ENCODE results near the gene PTPA.

DNA sequence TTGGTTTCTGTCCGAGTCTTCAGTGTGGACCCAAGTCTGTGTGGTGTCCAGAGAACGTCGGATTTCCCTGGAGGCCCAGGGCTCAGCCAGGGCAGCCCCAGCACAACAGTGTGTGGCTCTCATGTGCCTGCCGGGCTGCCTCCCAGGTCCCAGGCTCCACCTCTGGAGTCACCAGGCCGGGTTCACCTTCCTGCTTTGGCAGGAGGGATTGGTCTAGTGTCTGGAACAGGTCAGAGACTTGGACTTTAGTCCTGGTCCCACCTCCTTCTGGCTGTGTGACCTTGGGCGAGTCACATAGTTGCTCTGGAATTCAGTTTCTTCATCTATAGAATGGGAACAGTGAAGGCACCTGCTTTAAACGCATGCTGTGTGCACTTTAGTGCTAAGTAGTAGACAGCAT lies 27.1 kb upstream of the PTPA start:
- TF ChIP-seq, protein P1, sequence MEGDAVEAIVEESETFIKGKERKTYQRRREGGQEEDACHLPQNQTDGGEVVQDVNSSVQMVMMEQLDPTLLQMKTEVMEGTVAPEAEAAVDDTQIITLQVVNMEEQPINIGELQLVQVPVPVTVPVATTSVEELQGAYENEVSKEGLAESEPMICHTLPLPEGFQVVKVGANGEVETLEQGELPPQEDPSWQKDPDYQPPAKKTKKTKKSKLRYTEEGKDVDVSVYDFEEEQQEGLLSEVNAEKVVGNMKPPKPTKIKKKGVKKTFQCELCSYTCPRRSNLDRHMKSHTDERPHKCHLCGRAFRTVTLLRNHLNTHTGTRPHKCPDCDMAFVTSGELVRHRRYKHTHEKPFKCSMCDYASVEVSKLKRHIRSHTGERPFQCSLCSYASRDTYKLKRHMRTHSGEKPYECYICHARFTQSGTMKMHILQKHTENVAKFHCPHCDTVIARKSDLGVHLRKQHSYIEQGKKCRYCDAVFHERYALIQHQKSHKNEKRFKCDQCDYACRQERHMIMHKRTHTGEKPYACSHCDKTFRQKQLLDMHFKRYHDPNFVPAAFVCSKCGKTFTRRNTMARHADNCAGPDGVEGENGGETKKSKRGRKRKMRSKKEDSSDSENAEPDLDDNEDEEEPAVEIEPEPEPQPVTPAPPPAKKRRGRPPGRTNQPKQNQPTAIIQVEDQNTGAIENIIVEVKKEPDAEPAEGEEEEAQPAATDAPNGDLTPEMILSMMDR (conservative IDR thresholded peaks at IDR 0.05): no peak
- no peak for TF ChIP-seq EZH2 (IDR thresholded peaks at IDR 0.05; ENCODE audit: low read depth)

All from PC-9 (cell line).